ENCODE data around the gene CCDC61.

DNA sequence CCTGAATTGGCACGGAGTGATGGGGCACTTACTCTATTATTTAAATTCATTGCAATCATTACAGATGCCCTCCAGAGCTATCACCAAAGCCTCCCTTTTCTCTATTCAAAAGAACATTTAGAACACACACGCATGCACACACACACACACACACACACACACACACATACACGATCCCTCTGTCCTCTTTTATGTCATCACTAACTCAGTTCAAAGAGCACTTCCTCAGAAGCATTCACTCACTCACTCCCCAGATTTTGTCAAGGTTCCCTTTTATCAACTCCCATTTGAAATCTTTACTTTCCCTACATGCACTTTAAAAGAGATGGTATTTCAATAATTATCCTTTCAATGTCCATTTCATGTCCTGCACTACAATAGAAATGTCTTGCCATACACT lies 67.9 kb downstream of the CCDC61 start:
- TF ChIP-seq POLR2AphosphoS5 (IDR thresholded peaks at IDR 0.05; ENCODE audit: low read depth, low read length): no peak
- TF ChIP-seq TAF1 (IDR thresholded peaks at IDR 0.05; ENCODE audit: low read depth, low read length): no peak
- TF ChIP-seq POLR2A (IDR thresholded peaks at IDR 0.05; ENCODE audit: low read depth, low read length): no peak
- TF ChIP-seq PAX5 (IDR thresholded peaks at IDR 0.05; ENCODE audit: insufficient read depth, low read length, severe bottlenecking): no peak
- no peak for TF ChIP-seq POU2F2 (IDR thresholded peaks at IDR 0.05; ENCODE audit: low read depth, low read length)

All from GM12891 (cell line).